ENCODE measurements around the gene ZNF695.

The ZNF695 gene

DNA sequence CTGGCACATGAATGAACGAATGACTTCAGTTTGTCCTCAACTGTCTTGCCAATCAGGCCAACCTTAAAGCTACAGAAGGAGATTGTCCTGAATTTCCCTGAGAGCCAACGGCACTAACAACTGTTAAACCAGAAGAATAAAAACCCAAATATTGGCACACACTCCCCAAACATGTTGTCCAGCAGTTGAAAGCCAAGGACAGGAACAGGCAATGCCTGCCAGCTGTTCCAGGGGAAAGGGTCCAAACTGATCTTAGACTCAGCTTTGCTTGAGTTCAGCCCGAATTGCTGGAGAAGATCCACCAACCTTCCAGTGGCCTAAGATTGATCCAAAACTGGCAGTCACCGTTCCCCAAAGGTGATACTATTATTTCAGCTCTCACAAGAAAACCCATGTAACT, 53.7 kb downstream of the ZNF695 start:
- DNase-seq, result no peak

- DNase-seq, result no peak
Observed at GRCh38 chr1:246951413-246951812, 56.4 kb downstream of the ZNF695 start.

DNA sequence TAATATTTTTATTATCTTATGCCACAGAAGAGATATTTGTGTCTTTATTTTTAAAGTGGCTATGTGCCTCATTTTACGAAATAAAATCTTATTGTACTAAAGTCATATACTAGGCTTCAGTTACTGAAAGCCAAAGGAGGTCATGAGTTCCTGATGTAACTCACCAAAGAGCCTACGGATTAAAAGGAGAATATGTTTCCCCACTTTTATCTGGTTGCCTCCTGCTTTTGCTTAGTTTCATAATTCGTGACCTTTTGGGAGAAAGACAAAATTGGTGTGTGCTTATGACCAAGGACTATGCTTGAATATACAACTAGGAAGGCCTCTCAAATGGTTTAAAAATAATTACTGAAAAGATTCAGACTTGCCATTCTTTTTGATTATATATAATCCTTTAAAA, 57.9 kb downstream of the ZNF695 start:
- no peak for DNase-seq

DNA sequence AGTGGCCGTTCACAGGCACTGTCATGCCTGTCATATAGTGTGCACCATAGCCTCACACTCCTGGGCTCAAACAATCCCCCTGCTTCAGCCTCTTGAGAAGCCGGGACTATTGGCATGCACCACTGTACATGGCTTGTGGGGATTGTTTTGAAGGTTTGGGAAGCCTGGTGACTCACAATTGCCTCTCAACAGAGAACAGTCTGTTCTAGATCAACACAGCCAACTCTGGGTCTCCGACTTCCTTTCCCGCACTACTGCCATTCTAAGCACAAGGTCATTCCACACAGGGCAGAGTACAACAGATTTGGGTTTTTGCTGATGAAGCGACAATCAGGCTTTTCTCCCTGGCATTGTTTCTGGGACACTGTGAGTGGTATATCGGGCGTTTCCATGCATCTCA, 60.6 kb downstream of the ZNF695 start:
- DNase-seq, result no peak

DNA sequence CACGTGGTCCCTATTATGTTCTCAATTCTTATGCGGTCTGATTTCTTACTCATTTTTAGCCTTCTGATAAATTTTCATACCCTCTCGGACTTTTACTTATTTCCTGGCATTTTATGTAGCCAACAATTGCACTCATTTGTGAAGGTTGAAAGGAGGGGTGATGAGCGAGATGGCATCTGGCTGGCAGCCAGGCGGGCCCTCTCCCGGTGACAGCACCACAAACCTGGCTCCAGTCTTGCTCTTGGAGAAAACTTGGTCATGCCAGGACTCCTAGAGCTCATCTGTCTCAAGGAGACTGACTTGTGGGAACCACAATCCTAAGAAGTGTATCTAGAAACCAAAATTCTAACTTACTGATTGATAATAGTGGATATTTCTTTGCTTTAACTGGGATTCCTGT, 61.5 kb downstream of the ZNF695 start:
- DNase-seq, result no peak
